ENCODE measurements around the gene GNG5. TPM values are rescaled to one million over a fixed set of nuclear protein-coding genes. Genes with fewer than 3 reads are reported as not detected.

The GNG5 gene
- total RNA-seq, 4 donors from 2014 or later: 37.7 to 78.9 (median 58.6) TPM

DNA sequence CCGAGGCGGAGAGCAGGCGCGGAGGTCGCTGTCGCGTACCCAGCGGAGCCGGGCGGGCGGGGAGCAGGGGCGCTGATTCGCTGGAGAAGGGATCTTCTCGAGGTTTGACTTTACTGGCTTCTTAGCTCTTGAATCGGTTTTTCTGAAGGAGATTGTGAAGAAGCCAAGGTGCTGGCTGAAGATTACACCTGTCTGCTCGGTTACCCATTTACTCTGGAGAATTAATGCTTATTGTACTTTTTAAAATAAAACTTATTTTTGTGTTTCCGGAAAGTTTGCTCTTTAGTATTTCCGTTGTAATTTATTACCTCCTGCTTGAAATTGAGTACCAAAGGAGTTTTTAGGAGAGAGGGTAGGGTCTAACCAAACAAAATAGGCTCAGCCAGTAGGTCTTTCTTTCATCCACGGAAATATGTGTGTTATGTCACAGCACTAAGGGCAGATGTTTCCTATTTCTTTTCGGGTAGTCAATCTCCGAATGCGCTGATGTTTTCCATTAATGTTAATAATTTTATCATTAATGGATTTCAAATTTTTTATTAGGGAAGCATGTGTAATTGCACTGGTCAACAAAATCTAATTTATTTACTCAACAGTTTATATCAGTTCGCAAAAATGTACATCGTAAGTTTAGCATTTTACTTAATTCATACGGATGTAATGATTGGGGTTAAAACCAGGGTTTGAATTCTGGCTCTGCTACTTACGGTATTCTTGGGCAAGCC lies 510 bp upstream of the GNG5 start:
- H3K4me3 ChIP-seq (ENCODE audit: low read depth, poor library complexity, severe bottlenecking): peak overlapping the region; percentile 69
- TF ChIP-seq, protein P1, sequence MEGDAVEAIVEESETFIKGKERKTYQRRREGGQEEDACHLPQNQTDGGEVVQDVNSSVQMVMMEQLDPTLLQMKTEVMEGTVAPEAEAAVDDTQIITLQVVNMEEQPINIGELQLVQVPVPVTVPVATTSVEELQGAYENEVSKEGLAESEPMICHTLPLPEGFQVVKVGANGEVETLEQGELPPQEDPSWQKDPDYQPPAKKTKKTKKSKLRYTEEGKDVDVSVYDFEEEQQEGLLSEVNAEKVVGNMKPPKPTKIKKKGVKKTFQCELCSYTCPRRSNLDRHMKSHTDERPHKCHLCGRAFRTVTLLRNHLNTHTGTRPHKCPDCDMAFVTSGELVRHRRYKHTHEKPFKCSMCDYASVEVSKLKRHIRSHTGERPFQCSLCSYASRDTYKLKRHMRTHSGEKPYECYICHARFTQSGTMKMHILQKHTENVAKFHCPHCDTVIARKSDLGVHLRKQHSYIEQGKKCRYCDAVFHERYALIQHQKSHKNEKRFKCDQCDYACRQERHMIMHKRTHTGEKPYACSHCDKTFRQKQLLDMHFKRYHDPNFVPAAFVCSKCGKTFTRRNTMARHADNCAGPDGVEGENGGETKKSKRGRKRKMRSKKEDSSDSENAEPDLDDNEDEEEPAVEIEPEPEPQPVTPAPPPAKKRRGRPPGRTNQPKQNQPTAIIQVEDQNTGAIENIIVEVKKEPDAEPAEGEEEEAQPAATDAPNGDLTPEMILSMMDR (IDR thresholded peaks at IDR 0.05): no peak
- TF ChIP-seq POLR2A (IDR thresholded peaks at IDR 0.05): no peak
- intact Hi-C loops (cut with DNase I; ENCODE audit: low total_unique reads): no loop called here
- WGBS, 2 donors: 18 to 20% methylated on average over 22 to 24 of the region's 26 CpGs
- DNase-seq (ENCODE audit: low spot score in 2 of 2): no peak

- 0 to 1% methylated on average over 23 to 44 of the region's 47 CpGs for WGBS, 2 donors
- peak overlapping the region; percentile 69 for H3K4me3 ChIP-seq (ENCODE audit: low read depth, poor library complexity, severe bottlenecking)
- DNase-seq (ENCODE audit: low spot score in 2 of 2): peak in 1 of 2 donors; percentile 29
- intact Hi-C loops (cut with DNase I; ENCODE audit: low total_unique reads): no loop called here
- no peak for TF ChIP-seq POLR2A (IDR thresholded peaks at IDR 0.05)
- TF ChIP-seq, protein P1 (IDR thresholded peaks at IDR 0.05): no peak
These were observed 834 bp downstream of the GNG5 start for GRCh38 chr1:84505493-84506001.

GRCh38 chr1:84504580-84505492 lies 1.5 kb downstream of the GNG5 start:
- H3K4me3 ChIP-seq (ENCODE audit: low read depth, poor library complexity, severe bottlenecking): peak overlapping the region; percentile 69
- DNase-seq (ENCODE audit: low spot score in 2 of 2): no peak
- no peak for TF ChIP-seq POLR2A (IDR thresholded peaks at IDR 0.05)
- TF ChIP-seq, protein P1 (IDR thresholded peaks at IDR 0.05): no peak
- intact Hi-C loops (cut with DNase I; ENCODE audit: low total_unique reads): no loop called here
- 4 to 5% methylated on average over 17 of the region's 17 CpGs for WGBS, 2 donors

- H3K4me3 ChIP-seq (ENCODE audit: low read depth, poor library complexity, severe bottlenecking): no peak overlapping the region
- no peak for DNase-seq (ENCODE audit: low spot score in 2 of 2)
- intact Hi-C loops (cut with DNase I; ENCODE audit: low total_unique reads): no loop called here
- 34 to 44% methylated on average over 5 of the region's 5 CpGs for WGBS, 2 donors
- TF ChIP-seq POLR2A (IDR thresholded peaks at IDR 0.05): no peak
- TF ChIP-seq, protein P1 (IDR thresholded peaks at IDR 0.05): no peak
These were observed 3.5 kb downstream of the GNG5 start for GRCh38 chr1:84502927-84503326.

DNA sequence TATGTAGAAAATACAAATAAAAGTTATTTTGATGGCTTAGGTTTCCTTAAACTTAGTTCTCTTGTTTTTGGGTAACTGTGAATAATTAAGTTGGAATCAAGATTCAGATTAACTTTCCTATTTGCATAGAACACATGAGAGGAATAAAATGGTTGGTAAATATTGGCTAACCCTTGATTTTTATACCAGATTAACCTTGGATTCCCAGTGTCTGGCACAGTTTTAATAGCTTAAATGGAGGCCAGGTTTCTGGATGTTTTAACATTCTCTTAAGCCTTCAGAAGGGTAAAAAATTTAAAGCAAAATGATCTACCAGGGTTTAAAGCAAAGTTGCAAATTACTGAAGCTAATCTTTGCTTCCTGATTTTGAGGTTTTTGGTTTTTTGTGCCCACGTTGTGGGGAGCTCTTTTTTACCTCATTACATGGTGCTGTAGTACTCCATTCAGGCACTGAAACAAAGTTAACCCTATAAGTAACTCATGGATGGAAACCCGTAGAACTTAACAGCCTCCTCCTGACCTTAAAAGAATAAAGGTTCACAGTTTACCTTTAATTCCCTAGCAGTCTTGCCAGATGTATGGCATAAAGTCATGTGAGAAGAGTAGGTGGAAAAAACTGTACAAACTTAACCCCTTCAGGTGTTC lies 8.6 kb downstream of the GNG5 start:
- TF ChIP-seq, protein P1 (IDR thresholded peaks at IDR 0.05): no peak
- TF ChIP-seq POLR2A (IDR thresholded peaks at IDR 0.05): no peak
- no peak for DNase-seq (ENCODE audit: low spot score in 2 of 2)
- intact Hi-C loops (cut with DNase I; ENCODE audit: low total_unique reads): no loop called here
- no peak overlapping the region for H3K4me3 ChIP-seq (ENCODE audit: low read depth, poor library complexity, severe bottlenecking)
- WGBS, 2 donors: 41 to 48% methylated on average over 2 of the region's 2 CpGs
